ENCODE data around the gene SPAG5.

SPAG5 gene

DNA sequence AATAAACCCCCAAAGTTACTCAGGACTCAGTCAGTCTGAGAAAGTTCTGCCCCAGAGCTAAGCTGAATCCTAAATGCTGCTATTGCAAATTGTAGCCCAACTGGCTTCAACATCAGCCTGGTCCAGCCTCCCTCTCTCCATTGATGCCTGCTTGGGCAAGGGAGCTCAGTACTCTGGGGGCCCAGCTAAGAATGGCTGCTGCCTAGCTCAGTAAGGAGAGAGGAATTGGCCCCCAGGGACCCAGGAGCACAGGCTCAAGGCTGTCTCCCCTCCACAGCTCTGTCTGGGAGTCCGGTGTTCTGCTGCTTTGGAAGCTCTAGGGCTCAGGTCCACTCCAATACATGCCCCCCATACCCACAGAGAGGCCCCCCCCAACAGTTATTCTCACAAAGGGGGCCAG lies 48.0 kb downstream of the SPAG5 start:
- TF ChIP-seq, protein P1, sequence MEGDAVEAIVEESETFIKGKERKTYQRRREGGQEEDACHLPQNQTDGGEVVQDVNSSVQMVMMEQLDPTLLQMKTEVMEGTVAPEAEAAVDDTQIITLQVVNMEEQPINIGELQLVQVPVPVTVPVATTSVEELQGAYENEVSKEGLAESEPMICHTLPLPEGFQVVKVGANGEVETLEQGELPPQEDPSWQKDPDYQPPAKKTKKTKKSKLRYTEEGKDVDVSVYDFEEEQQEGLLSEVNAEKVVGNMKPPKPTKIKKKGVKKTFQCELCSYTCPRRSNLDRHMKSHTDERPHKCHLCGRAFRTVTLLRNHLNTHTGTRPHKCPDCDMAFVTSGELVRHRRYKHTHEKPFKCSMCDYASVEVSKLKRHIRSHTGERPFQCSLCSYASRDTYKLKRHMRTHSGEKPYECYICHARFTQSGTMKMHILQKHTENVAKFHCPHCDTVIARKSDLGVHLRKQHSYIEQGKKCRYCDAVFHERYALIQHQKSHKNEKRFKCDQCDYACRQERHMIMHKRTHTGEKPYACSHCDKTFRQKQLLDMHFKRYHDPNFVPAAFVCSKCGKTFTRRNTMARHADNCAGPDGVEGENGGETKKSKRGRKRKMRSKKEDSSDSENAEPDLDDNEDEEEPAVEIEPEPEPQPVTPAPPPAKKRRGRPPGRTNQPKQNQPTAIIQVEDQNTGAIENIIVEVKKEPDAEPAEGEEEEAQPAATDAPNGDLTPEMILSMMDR (IDR thresholded peaks at IDR 0.05; ENCODE audit: poor library complexity, severe bottlenecking) = no peak
- Histone ChIP-seq H3K9me3 (ENCODE audit: severe bottlenecking) (no peaks in the 10 kb centered on the region), H3K4me1 (ENCODE audit: insufficient read depth, poor library complexity, severe bottlenecking) (no peaks in the 10 kb centered on the region), H3K27me3 (ENCODE audit: insufficient read depth, poor library complexity, severe bottlenecking) (no peaks in the 10 kb centered on the region), H3K4me3 (ENCODE audit: severe bottlenecking) (no peak overlapping the region), H3K36me3 (ENCODE audit: low read depth) (peaks cover 16% of the 10 kb centered on the region), H3K27ac (ENCODE audit: poor library complexity, severe bottlenecking) (no peak overlapping the region)
- ATAC-seq (ENCODE audit: low read depth) = no peak
- no peak for DNase-seq (ENCODE audit: low spot score)

GRCh38 chr17:28549236-28550132 lies 49.3 kb downstream of the SPAG5 start:
- no peak overlapping the region for H3K4me3 ChIP-seq (ENCODE audit: severe bottlenecking)
- TF ChIP-seq, protein P1 (IDR thresholded peaks at IDR 0.05; ENCODE audit: poor library complexity, severe bottlenecking) = no peak
- H3K36me3 ChIP-seq (ENCODE audit: low read depth) = peaks cover 13% of the 10 kb centered on the region
- no peaks in the 10 kb centered on the region for H3K4me1 ChIP-seq (ENCODE audit: insufficient read depth, poor library complexity, severe bottlenecking)
- H3K27me3 ChIP-seq (ENCODE audit: insufficient read depth, poor library complexity, severe bottlenecking) = no peaks in the 10 kb centered on the region
- H3K9me3 ChIP-seq (ENCODE audit: severe bottlenecking) = no peaks in the 10 kb centered on the region
- DNase-seq (ENCODE audit: low spot score) = no peak
- ATAC-seq (ENCODE audit: low read depth) = no peak
- no peak overlapping the region for H3K27ac ChIP-seq (ENCODE audit: poor library complexity, severe bottlenecking)

GRCh38 chr17:28548417-28549130 lies 50.3 kb downstream of the SPAG5 start:
- Histone ChIP-seq H3K4me1 (ENCODE audit: insufficient read depth, poor library complexity, severe bottlenecking) (no peaks in the 10 kb centered on the region), H3K27ac (ENCODE audit: poor library complexity, severe bottlenecking) (no peak overlapping the region), H3K4me3 (ENCODE audit: severe bottlenecking) (no peak overlapping the region), H3K36me3 (ENCODE audit: low read depth) (peaks cover 5% of the 10 kb centered on the region), H3K9me3 (ENCODE audit: severe bottlenecking) (no peaks in the 10 kb centered on the region), H3K27me3 (ENCODE audit: insufficient read depth, poor library complexity, severe bottlenecking) (no peaks in the 10 kb centered on the region)
- TF ChIP-seq, protein P1 (IDR thresholded peaks at IDR 0.05; ENCODE audit: poor library complexity, severe bottlenecking) = peak; percentile 51
- DNase-seq (ENCODE audit: low spot score) (no peak), ATAC-seq (ENCODE audit: low read depth) (no peak)

GRCh38 chr17:28547623-28548416 lies 51.0 kb downstream of the SPAG5 start:
- Histone ChIP-seq H3K4me1 (ENCODE audit: insufficient read depth, poor library complexity, severe bottlenecking) (no peaks in the 10 kb centered on the region), H3K9me3 (ENCODE audit: severe bottlenecking) (no peaks in the 10 kb centered on the region), H3K27ac (ENCODE audit: poor library complexity, severe bottlenecking) (no peak overlapping the region), H3K27me3 (ENCODE audit: insufficient read depth, poor library complexity, severe bottlenecking) (no peaks in the 10 kb centered on the region), H3K36me3 (ENCODE audit: low read depth) (no peaks in the 10 kb centered on the region), H3K4me3 (ENCODE audit: severe bottlenecking) (no peak overlapping the region)
- no peak for DNase-seq (ENCODE audit: low spot score)
- TF ChIP-seq, protein P1 (IDR thresholded peaks at IDR 0.05; ENCODE audit: poor library complexity, severe bottlenecking) = peak; percentile 79
- ATAC-seq (ENCODE audit: low read depth) = peak; percentile 26; the same call in 1 of the 3 replicates

All from RWPE2 (cell line).